ENCODE results near the gene PIGO. TPM values are rescaled to one million over a fixed set of nuclear protein-coding genes. Genes with fewer than 3 reads are reported as not detected.

The PIGO gene
- total RNA-seq, 2 donors from 2014 or later = 29.6 to 34.9 TPM

- peaks cover 45% of the 10 kb centered on the region for H3K36me3 Mint-ChIP-seq (ENCODE audit: low read depth)
- H3K27me3 ChIP-seq (ENCODE audit: control insufficient read depth, insufficient read depth, low read length, poor library complexity, severe bottlenecking) = no peaks in the 10 kb centered on the region
- H3K9me3 Mint-ChIP-seq = no peaks in the 10 kb centered on the region
- H3K27ac ChIP-seq (ENCODE audit: low read depth, low read length) = no peak overlapping the region
- H3K4me3 Mint-ChIP-seq = peak overlapping the region; percentile 80
- H3K4me1 ChIP-seq (ENCODE audit: control insufficient read depth, insufficient read depth, low read length) = peaks cover 3% of the 10 kb centered on the region
- no peak for DNase-seq
- peak overlapping the region; percentile 89 for H3K27ac Mint-ChIP-seq
- no peaks in the 10 kb centered on the region for H3K27me3 Mint-ChIP-seq (ENCODE audit: insufficient read depth)
- peak overlapping the region; percentile 94 for H3K4me3 ChIP-seq (ENCODE audit: low read length)
- peak overlapping the region; percentile 77 for H3K9ac ChIP-seq (ENCODE audit: extremely low read depth, low read length, poor library complexity, severe bottlenecking)
- H3K36me3 ChIP-seq (ENCODE audit: control insufficient read depth, insufficient read depth, low read length) = peaks cover 44% of the 10 kb centered on the region
- TF ChIP-seq CTCF (conservative IDR thresholded peaks at IDR 0.05) = no peak
- H3K9me3 ChIP-seq (ENCODE audit: control insufficient read depth, low read length) = no peaks in the 10 kb centered on the region
- 82 to 88% methylated on average over 4 of the region's 4 CpGs for WGBS, 2 experiments (ENCODE audit: insufficient coverage in 1 of 2, insufficient read length in 1 of 2)
- peaks cover 11% of the 10 kb centered on the region for H3K4me1 Mint-ChIP-seq
Measured at GRCh38 chr9:35078066-35078465, 18.3 kb downstream of the PIGO start.

- H3K4me3 Mint-ChIP-seq = no peak overlapping the region
- no peaks in the 10 kb centered on the region for H3K27me3 Mint-ChIP-seq (ENCODE audit: insufficient read depth)
- H3K27ac Mint-ChIP-seq = no peak overlapping the region
- Histone ChIP-seq H3K4me1 (ENCODE audit: control insufficient read depth, insufficient read depth, low read length) (peaks cover 3% of the 10 kb centered on the region), H3K36me3 (ENCODE audit: control insufficient read depth, insufficient read depth, low read length) (peaks cover 44% of the 10 kb centered on the region), H3K9ac (ENCODE audit: extremely low read depth, low read length, poor library complexity, severe bottlenecking) (no peak overlapping the region), H3K9me3 (ENCODE audit: control insufficient read depth, low read length) (no peaks in the 10 kb centered on the region), H3K27me3 (ENCODE audit: control insufficient read depth, insufficient read depth, low read length, poor library complexity, severe bottlenecking) (no peaks in the 10 kb centered on the region), H3K27ac (ENCODE audit: low read depth, low read length) (no peak overlapping the region), H3K4me3 (ENCODE audit: low read length) (no peak overlapping the region)
- DNase-seq = no peak
- peaks cover 14% of the 10 kb centered on the region for H3K4me1 Mint-ChIP-seq
- WGBS, 2 experiments (ENCODE audit: insufficient coverage in 1 of 2, insufficient read length in 1 of 2) = 90% methylated on average over 4 of the region's 4 CpGs
- TF ChIP-seq CTCF (conservative IDR thresholded peaks at IDR 0.05) = no peak
- H3K36me3 Mint-ChIP-seq (ENCODE audit: low read depth) = peaks cover 45% of the 10 kb centered on the region
- H3K9me3 Mint-ChIP-seq = no peaks in the 10 kb centered on the region
Measured at GRCh38 chr9:35076848-35077247, 19.5 kb downstream of the PIGO start.

- Histone ChIP-seq H3K4me1 (ENCODE audit: control insufficient read depth, insufficient read depth, low read length) (peaks cover 3% of the 10 kb centered on the region), H3K36me3 (ENCODE audit: control insufficient read depth, insufficient read depth, low read length) (peaks cover 51% of the 10 kb centered on the region), H3K9me3 (ENCODE audit: control insufficient read depth, low read length) (no peaks in the 10 kb centered on the region), H3K4me3 (ENCODE audit: low read length) (no peak overlapping the region), H3K9ac (ENCODE audit: extremely low read depth, low read length, poor library complexity, severe bottlenecking) (no peak overlapping the region), H3K27me3 (ENCODE audit: control insufficient read depth, insufficient read depth, low read length, poor library complexity, severe bottlenecking) (no peaks in the 10 kb centered on the region), H3K27ac (ENCODE audit: low read depth, low read length) (no peak overlapping the region)
- WGBS, 2 experiments (ENCODE audit: insufficient coverage in 1 of 2, insufficient read length in 1 of 2) = 94 to 100% methylated on average over 2 to 4 of the region's 4 CpGs
- H3K4me1 Mint-ChIP-seq = peaks cover 21% of the 10 kb centered on the region
- no peak for DNase-seq
- no peak overlapping the region for H3K27ac Mint-ChIP-seq
- H3K4me3 Mint-ChIP-seq = no peak overlapping the region
- H3K36me3 Mint-ChIP-seq (ENCODE audit: low read depth) = peaks cover 55% of the 10 kb centered on the region
- no peaks in the 10 kb centered on the region for H3K27me3 Mint-ChIP-seq (ENCODE audit: insufficient read depth)
- no peak for TF ChIP-seq CTCF (conservative IDR thresholded peaks at IDR 0.05)
- H3K9me3 Mint-ChIP-seq = no peaks in the 10 kb centered on the region
Measured at GRCh38 chr9:35075358-35075757, 21.0 kb downstream of the PIGO start.
